Dermis blood vessel endothelial cell (primary cell): ENCODE data around the gene CCDC120. TPM values are rescaled to one million over a fixed set of nuclear protein-coding genes. Genes with fewer than 3 reads are reported as not detected.

Experiments used
- DNase-seq: peaks from one replicate; pipeline ENCODE4 v3.0.0; 2010
- total RNA-seq: library from RNA; depleted of rRNA; stranded (reverse); fragments of >200 nt; gene quantifications from 2 replicates; pipeline ENCODE4 v1.2.3, GENCODE V29; 2014

The CCDC120 gene, protein sequence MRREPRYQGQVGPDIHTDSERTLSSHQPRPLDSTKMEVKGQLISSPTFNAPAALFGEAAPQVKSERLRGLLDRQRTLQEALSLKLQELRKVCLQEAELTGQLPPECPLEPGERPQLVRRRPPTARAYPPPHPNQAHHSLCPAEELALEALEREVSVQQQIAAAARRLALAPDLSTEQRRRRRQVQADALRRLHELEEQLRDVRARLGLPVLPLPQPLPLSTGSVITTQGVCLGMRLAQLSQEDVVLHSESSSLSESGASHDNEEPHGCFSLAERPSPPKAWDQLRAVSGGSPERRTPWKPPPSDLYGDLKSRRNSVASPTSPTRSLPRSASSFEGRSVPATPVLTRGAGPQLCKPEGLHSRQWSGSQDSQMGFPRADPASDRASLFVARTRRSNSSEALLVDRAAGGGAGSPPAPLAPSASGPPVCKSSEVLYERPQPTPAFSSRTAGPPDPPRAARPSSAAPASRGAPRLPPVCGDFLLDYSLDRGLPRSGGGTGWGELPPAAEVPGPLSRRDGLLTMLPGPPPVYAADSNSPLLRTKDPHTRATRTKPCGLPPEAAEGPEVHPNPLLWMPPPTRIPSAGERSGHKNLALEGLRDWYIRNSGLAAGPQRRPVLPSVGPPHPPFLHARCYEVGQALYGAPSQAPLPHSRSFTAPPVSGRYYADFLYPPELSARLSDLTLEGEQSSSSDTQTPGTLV
- 0.85 and 1.4 TPM in 2 replicates for total RNA-seq

DNA sequence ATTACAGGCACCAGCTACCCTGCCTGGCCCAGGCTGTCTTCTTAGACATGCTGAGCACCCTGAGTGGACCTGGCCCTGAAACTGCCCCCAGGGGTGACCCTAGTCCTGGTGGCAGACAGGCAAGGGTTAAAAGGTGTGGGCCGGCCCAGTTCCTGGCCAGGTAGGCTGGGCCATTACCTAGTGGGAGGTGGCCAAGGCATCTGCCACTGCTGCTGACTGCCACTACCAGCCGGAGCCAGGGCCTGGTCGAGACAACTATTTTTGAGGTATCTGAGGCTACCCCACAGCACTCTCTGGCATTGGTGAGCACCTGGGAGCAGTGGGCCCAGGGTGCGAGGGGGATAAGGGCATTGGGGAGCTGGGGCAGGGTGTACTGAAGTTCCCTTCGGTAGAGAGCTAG is at the start of gene CCDC120:
TSS of gene CCDC120 (plus strand) at position 206 of the 400 bp plus-strand sequence. CDS start 3,043 bp downstream, outside the sequence.
- DNase-seq, result no peak

DNA sequence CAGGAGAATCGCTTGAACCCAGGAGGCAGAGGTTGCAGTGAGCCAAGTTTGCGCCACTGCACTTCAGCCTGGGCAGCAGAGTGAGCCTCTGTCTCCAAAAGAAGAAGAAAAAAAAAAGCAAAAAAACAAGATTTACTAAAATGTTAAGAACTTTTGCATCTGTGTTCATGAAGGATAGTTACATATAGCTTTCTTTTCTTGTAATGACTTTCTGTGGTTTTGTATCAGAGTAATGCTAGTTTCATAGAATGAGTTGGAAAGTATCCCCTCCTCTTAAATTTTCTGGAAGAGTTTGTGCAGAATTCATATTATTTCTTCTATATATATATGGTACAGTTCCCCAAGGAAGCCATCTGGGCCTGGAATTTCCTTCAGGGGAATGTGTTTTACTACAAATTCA is 39.7 kb upstream of the CCDC120 start:
- DNase-seq, result no peak

DNA sequence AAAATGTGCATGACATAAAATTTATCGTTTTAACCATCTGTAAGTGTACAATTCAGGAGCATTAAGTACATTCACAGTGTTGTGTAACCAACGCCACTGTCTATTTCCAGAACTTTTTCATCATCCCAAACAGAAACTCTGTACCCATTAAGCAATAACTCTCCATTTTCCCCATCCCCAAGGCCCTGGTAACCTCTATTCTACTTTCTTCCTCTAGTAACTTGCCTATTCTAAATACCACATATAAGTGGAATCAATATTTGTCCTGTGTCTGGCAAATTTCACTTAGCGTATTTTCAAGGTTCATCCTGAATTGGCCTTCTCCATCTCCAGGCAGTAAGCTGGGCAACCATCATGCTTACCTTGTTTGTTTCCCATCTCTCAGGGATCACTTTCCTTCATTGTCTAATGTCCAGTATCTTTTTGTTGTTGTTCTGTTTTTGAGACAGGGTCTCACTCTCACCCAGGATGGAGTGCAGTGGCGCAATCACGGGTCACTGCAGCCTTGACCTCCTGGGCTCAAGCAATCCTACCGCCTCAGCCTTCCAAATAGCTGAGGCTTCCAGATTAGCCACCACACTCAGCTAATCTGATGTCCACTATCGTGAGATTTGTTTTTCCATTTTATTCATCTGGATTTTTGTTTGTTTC is 39.1 kb upstream of the CCDC120 start:
- DNase-seq, result no peak

DNA sequence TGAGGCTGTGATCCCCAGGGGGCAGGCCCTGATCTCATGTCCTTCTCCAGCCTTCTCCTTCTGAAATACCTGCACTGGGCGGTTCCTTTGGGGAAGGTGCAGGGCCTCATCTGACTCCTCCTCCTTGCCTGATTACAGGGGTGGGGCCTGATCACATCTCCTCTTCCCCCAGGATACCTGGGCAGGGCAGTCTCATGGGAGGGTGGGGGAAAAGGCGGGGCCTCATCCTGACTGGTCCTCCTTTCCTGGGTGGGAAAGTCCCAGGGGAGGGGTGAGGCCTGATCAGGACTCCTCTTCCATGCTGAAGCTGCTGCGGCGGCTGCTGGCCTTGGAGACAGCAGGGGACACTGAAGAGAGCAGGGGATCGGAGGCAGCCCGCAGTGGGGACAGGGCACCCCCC is 28.9 kb upstream of the CCDC120 start:
- no peak for DNase-seq

DNA sequence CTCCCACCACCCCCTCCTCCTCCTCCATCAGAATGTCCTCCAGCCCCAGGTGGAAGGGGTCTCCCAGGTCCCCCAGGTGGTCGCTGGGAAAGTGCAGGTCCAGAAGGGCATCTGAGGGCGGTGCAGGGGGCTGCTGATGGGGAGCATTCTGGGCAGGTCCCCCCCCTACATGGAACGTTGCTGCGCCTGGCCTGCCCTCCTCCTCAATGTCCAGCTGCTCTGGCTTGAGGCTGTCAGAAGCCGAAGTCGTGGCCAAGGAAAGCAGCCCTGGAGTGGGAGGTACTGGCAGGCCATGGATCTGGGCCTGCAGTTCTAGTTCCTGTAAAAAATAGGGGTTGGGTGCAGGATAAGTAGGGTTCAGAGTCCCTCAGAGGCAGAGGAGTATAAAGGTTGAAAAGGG is 28.5 kb upstream of the CCDC120 start:
- DNase-seq, result no peak

DNA sequence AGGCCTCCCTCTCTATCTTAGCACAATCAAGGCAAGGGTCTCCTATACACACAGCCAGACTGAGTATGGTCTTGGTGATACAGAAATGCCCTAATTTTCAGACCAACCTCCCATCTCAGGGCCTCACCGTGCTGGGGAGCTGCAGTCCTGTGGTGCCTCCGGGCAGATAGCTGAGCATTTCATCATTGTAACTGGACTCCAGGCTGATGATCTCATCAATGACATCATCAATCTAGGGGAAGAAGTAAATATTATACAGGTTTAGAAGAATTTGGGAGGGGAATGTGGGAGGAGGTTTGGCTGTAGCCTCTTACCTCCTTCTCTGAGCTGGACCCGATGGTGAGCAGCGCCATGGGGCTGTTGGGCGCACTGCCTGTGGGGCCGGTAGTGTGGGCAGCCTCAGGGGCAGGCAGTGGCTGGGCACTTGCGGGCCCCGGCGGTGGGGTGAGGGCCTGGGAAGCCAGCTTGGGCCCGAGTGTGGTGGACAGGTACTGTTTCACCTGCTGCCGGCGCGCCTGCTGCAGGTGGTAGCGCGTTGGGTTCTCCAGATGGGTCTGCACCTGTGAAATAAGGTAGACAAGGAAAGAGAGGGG is 20.8 kb upstream of the CCDC120 start:
- DNase-seq, result no peak

DNA sequence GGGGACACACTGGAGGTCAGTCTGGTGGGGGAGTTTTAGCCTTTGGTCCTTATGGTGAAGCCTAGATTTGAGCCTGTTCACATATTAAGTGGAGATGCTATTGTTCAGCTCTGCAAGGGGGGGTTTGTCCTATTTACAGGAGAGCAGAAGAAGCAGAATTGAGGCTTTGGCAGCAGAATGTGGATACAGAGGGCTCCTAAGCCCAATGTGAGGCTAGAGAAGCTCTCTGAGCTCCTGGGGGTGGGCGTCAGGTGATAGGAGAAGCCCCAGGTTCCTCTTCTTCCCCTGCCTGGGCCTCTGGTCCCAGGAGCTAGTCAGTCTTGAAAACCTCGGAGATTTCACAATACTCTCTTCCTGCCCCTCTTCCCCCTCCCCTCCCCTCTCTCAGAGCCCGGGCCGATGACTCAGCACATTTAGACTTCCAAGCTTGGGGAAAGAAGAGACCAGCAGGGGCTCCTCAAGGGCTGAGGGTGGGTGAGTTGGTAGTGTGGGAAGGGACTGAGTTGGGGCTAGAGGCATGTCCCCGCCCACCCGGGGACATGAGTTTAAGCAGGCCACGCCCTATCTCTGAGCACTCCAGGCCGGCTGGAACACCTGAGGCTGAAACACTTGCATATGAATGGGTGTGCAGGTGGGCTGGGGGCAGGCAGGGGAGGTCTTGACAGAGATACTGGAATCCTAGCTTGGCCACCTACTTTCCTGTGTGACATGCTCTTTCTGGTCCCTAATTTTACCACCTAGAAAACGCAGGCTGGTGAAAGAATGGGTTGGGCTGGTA is 19.0 kb upstream of the CCDC120 start:
- peak; percentile 86 for DNase-seq

DNA sequence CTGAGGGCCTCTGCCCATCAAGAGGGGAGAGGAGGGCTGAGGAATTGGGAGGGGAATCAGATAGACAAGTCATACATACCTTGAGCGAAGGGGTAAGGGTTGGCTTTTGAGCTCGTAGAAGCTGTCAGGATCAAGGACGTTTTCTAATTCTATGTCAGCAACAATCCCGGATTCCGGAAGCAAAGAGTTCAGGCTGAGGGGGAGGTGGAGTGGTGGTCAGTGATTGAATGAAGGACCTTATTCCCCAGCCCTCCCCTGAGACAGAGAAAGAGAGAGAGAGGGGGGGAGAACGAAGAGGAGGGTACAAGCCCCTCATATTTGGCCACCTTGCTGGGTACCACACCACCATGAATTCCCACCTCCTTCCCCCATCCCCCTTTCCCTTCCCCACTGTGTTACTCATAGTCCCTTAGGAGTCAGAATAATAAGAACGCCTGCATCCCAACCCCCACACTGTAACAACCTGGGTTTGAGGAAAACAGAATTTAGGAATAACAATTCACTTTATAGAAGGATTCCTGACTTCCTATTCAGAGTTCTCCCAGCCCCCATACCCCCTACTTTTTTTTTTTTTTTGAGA is 18.3 kb upstream of the CCDC120 start:
- peak; percentile 33 for DNase-seq

DNA sequence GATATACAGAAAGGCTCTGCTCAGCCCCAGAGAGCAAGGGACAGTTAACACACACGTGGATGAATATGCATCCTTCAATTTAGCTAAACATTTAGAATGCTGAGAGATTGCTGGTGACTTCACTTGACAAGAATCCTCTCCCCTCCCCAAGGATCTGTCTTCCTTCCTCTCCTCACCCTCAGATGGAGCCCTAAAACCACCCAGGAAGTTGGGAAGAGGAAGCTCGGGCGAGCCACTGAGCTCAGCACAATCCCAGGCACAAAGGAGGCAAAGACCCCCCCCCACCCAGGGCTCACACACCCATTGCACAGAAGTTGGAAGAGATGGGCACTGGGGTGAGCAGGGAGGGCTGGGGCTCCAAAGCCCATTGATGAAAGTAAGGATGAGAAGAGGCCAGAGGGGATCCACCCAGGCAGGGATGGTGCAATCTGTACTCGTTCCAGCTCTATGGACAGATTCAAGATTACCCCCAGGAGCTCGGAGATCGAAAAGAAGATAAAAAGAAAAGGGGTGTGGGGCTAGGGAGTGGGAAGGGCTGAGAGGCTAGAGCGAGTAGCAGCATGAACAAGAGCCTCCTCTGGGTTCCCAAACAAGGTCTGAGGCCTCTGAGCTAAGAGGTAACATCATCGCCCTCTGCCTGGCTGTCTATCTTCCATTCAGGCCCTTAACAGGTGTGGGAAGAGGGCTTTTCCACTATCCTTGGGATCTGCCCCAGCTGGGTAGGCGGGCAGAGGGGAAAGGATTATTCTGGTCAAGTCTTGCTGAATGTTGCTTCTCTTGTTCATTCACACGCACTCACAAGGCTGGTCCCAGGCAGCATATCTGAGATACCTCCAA is 16.8 kb upstream of the CCDC120 start:
- peak; percentile 24 for DNase-seq

DNA sequence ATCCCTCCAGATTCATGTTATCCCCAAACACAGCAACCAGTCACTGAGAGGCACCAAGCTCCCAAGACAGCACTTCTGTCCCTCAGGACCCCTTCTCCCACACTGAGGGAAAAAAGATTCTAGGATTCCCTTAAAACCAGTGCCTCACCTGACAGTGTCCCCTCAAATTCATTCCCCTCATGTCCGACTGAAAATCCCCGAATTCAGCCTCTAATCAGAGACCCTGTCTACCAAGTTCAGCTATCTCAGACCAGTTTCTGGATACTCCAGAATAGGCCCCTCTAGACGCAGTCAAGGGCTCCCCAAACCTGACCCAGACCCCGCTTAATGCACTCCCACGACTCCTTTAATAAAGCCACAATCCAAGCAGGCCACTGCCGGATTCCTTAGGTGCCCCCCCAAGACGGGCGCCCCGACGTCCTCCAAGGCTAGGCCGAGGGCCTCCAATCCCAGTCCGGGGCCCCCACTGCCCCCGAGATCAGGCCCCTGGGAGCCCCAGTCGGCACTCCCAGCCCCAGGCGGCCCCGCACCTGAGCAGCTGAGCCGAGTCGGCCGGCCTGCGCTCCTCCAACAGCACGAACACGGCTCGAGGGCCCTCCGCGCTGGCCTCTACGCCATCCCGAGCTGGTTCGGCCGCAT is 16.1 kb upstream of the CCDC120 start:
- DNase-seq, result peak; percentile 20

DNA sequence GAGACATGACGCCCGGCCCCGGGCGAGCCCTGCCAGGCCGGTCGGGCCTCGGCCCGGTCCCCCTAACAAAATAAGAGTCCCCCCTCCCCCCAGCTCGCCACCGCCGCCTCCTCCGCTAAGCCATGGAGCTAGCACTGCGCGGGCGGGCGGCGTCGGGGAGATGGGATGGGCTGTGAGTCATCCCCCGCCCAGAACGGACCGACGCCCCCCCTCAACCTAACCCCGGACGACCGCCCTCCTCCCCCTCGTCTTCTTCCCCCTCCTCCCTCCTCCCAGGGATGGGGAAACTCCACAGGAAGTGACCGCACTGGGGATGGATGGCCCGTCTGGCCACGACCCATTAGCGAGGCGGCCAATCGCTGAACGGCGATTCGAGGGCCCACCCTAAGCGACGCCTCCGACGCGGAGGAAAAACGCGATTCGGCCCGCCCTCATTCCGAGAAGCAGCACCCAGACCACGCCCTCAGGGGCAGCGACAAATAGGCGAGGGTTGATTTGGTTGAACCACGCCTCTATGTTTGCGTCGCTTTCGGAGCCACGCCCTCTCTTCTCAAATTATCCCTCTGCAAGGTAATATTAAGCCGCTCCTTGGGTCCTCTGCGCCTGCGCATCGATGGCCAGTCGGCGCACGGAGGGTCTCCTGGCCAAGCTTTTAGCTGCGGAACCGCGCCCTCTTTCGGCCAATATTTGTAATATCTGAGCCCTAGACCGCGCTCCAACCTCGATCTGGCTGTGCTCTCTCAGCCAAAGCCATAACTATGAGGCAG is 15.4 kb upstream of the CCDC120 start, which contains the start of gene TFE3:
TSS of gene TFE3 (minus strand) at position 138 of the 767 bp plus-strand sequence. CDS start at position 7, 131 bp downstream.
- DNase-seq, result peak; percentile 98

DNA sequence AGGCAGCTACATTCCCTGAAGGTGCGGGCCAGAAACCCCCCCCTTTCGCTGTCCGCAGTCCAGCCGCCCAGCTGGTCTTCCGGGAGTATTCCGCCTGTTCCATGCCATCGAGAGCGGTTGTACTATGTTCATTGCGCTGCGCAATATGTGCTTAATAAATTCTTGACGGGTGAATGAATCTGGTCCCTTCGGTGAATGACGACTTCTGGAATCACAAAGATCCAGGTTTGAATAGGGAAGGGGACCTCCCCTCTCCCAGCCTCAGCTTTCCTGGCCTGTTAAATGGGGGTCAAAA is 14.9 kb upstream of the CCDC120 start:
- no peak for DNase-seq

DNA sequence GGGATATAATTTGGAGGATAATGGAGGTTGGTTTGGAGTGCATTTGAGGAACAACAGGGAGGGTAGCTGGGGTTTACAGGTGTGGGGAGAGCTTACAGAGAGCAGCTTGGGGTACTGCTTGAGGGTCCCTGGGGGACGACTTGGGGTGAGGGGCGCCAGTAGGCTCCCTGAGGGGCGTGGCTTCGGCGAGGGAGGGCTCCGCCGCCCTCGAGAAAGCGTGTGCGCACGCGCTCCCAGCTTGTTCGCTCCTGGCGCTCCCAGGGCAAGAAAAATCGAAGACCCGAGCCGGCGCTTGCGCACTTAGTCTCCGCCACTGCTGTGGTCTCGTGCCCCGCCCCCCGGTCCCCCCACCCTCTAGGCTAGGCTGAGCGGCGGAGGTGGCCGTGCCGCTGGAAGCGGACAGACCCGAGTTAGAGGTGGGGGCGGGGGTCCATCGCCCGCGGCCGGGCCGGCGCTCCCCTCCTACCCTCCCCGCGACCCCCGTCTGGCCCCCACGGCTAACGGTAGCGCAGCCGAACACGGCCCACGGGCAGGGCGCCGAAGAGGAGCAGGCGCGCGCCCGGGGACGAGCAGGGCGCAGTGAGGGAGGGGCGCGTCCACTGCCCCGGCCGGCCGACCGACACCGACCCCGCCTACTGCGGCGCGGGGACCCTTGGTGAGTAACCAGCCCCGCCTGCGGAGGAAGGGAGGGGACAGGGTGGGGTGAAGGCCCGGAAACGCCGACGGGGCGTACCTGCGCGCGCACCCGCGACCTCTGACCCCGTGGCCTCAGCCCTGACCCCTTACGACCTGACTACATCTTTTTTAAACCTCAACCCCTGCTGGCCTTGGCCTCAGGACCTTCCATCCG is 5.4 kb upstream of the CCDC120 start:
- DNase-seq, result peak; percentile 72

DNA sequence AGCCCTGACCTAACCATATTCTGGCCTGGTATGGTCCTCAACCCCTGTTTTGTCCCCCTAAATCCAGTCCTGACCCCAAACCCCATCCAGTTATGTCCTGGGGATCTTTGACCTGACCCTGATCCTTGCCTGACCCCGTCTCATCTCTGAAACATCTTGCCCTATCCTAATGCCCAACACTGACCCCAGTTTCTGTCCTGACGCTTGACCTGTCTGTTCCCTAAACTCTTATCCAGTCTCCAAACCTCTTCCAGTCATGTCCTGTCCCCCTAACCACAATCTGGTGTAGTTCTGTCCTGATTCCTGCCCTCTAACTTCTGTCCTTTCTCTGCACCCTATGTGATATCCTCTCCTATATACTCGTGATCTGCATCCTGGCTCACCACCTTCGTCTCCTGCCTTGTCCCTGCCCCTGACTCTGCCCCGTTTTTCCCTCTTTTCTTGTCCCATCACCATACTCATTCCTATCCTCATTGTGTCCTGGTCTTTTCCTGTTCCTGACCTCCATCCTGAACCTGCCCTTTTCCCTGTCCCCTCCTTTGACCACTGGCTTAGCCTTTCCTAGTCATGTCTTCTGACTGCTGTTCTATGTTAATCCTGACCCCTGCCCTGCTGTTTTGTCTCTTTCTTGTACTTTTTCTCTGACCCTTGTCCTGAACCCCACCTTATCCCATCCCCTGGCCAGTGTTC is 4.6 kb upstream of the CCDC120 start:
- DNase-seq, result no peak

DNA sequence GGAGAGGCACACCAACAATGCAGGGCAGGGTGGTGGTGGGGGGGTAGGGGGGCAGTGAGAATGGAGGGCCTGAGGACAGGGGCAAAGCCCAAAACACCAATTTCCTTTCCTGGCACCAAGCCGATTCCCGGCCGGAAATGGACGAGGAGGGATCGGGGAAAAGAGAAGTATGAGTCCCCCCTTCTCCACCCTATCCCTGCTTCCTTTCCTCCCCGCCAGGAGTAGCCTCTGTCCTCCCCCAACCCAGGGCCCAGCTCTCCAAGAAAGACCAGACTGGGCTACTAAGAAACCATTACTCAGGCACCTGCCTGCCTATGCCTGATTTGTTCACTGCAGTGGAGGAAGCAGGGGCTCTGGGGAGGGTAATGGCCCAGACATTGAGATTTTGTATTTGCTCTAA is 402 bp downstream of the CCDC120 start:
- DNase-seq, result no peak

DNA sequence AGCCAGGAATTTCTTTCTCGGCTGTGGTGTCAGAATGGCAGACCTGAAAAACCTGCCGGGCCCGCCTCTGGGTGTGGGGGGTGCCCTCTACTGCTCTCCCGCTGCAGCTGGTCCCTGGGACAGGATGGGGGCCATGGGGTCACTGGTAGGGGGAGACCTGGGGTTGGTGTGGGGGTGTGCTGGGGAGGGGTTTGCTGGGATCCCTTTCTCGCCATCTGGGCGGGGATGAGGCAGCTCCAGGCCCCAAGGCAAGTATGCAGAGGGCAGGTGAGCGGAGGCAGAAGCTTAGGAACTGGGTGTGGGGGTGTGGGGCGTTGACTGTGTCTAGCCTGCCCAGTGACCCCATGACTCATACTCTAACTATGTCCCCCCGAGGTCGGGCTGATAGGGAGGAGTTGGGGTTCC is 884 bp downstream of the CCDC120 start:
- DNase-seq, result no peak

DNA sequence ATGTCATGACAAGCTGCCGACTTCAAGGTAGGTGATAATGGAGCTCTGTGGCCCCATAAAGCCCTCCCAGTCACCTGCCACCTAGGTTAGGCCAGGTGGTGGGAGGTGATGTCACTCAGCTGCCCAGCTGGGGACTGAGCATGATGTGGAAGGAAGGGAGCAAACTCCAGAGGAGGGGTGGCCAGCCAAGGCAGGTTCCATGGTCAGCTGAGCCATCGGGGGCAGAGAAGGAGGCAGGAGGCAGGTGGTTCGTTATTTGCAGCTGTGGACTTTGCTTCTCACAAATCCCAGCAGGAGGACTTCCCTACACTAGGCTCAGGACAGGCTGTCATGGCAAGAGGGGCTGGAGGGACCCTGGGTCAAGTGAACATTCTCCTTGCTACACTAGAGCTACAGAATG is 2.1 kb downstream of the CCDC120 start:
- DNase-seq, result no peak

DNA sequence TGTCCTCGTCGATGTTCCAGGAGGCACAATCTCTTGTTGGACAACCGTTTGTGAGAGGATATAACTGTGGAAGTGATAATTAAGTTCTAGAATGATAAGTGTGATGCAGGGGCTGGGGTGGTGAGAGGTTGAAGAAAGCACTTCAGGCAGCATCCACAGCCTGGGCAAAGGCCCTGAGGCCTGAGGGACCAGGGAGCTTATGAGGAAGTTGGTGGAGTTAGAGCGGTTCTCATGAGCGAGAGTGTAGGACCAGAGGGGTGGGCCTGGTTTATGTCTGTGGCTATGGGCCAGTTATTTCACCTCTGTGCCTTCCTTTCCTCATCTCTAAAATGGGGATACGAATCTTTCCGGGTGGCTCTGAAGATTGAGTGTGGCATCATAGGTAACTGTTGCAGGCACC is 2.7 kb downstream of the CCDC120 start:
- no peak for DNase-seq
